ENCODE results near the gene MYO10. TPM values are rescaled to one million over a fixed set of nuclear protein-coding genes. Genes with fewer than 3 reads are reported as not detected.

MYO10 gene
- total and polyA plus RNA-seq, 2 of the 8 experiments (the other 6 are each of a cell fraction or from before 2014, with no cell fraction given) = 21.5 to 107 TPM

GRCh38 chr5:16615741-16616535 is 320.1 kb downstream of the MYO10 start (continued):
- TF ChIP-seq SUZ12 (IDR thresholded peaks at IDR 0.05; ENCODE audit: low read length) = peak; percentile 85; the same call in 1 of the 2 replicates
